H4 (cell line): ENCODE results near the gene PLCB1. TPM values are rescaled to one million over a fixed set of nuclear protein-coding genes. Genes with fewer than 3 reads are reported as not detected.

Experiments used
- DNase-seq: peaks from one replicate; pipeline ENCODE4 v3.0.0-alpha.2; 2015; ENCODE audit warnings: low spot score
- total RNA-seq: library from RNA; depleted of rRNA; stranded (reverse); fragments of >200 nt; shearing (Covaris generic); gene quantifications from 2 replicates; pipeline ENCODE4 v1.2.3, GENCODE V29; 2014

Gene PLCB1
- total RNA-seq, 1 experiment from 2014 or later: 9.0 TPM

DNA sequence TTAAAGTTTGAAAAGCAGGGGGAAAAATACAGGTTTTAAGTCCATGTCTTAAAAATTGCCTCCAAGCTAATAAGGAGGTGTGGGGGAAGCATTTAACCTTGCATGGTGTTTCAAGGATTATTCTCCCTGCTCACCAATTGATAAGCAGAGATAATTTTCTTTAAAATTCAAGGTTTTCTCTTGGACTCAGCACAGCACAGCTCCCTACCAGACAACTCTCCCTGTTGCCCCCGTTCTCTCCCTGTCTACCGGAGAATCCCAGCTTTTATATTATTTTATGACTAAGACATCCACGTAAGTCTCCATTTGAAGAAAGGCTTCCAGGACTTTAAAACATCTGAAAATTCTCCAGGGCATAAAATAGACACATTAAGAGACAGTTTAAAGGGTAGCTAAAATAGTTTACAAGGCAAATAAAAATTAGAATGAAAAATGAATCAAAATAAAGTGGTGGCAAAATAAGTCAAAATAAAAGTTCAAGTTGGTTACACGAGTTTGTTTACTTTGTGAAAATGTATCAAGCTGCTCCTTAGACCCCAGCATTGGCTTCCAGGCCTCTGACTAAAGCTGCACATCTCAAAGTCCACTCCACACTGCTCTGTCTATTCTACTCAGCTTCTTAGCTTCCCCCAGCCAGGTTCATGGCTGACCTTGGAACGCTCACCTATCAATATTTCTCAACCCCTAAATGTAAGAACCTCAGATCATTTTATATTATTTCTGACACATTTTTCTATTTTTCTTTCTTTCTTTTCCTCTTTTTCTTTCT lies 748.2 kb downstream of the PLCB1 start:
- DNase-seq: no peak

- no peak for DNase-seq
Measured at GRCh38 chr20:8891039-8891438, 759.0 kb downstream of the PLCB1 start.

GRCh38 chr20:8895472-8895871 lies 763.4 kb downstream of the PLCB1 start:
- DNase-seq: no peak

DNA sequence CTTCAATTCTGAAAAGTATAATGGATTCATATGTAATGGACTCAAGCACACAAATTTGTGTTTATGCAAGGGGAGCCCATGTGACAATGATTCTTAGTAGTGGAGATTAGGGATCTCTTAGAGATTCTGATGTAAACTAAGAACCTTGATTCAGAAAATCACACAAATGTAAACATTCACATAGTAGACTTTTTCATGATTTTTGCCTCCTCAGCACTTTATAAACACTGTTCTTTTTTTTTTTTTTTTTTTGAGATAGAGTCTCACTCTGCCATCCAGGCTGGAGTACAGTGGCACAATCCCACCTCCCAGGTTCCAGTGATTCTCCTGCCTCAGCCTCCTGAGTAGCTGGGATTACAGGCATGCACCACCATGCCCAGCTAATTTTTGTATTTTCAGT lies 766.8 kb downstream of the PLCB1 start:
- no peak for DNase-seq

DNA sequence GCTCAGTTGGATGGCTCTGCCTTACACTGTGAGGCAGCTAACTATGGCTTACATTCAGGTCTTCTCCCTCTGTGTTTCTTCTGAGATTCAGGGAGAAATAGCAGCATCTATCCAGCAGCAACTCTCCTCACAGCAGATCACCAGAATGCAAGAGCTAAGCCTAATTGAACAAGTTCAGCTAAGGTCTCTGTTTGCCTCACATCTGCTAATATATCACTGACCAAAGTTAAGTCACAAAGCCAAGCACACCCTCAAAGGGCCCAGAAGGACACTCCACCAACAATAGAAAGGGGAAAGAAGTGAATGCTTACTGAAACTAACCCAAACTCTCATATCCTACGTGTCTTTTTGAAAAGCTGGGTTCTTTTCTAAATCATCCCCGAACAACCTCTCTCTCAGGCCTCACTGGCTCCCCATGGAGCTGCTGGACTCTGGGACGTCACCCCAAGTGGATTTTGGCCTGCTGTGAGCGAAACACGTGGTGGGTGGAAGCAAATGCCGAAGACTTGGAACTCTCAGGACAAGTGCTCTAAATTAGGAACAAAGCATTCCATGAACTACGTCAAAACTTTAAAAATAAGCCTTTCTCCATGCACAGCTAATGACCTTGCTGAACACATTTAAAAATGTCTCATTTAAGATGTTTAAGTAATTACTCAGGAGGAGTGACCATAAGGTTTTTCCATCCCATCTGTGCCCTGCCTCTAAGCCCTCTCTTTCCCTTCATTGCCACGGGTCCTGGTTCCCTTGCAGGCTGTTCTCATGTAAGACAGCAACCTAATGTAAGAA lies 769.4 kb downstream of the PLCB1 start:
- no peak for DNase-seq

DNA sequence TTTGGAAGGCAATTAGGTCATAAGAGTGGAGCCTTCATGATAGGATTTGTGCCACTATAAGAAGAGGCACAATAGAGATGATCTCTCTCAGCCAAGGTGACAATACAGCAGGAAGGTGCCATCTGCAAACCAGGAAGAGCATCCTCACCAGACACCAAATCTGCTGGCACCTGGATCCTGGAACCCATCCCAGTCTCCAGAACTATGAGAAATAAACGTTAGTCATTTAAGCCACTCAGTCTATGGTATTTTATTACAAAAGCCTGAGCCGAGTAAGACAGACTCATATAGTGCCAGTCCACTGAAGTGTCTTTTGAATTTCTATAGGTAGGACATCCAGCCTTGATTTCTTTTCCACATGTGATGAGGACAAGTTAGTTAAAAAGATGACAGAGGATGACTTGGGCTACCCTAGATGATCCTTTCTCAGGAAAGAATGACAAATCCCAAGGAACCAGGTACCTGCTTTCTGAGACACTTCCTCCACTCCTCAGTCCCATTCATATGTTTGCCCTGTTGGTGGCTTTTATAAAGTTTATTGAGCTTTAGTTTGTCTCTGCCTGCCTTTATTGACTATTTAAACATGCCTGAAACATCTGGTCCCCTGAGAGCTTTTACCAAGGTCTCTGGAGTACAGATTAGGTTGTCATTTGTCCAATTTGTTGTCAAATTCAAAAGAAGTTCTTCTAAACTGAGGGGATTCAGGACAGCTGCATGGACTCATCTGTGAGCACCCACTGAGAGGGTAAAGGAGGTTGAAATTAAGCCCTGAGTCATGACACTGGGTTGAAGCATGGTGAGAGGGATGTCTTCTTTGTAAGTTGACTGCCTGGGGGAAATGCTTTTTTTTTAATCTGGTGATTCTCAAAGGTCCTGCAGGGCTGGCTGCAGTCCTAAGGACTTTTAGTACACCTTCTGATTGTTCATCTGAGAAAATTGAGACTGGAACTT lies 771.9 kb downstream of the PLCB1 start:
- DNase-seq: no peak

DNA sequence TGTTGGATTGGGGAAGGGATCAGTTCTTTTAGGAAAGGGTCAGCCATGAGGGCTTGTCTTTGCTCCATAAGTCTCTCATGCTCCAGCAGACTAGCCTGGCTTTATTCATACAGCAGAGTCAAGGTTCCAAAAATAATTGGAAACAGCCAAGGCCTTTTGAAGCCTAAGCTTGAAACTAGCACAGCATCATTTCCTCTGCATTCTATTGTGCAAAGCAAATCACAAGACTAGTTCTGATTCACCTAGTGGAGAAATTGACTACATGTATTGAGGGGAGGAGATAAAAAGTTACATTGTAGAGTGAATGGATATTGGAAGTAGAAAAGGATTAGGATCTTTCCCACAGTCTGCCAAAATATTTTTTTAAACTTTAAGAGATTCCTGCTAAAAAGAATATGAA lies 777.5 kb downstream of the PLCB1 start:
- DNase-seq: no peak

- no peak for DNase-seq
Measured at GRCh38 chr20:8912096-8912495, 780.0 kb downstream of the PLCB1 start.

DNA sequence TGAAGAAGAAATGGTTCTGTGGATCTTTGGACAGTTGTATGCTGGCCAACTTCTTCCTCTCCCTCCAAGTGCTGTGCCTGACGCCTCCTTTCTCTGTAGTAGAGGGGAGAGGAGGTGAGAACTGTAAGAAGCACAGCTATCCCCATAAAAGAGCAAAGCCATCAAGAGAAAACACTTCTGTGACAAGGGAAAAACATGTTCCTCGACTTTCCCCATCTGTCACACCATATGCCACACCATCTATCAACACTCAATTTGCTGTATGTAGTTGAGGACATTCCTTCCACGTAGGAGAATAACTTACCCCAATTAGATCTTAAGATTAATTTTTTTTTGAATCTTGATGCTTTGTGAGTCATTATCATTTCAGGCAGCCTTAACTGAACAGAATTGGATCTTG lies 780.7 kb downstream of the PLCB1 start:
- no peak for DNase-seq

- DNase-seq: no peak
Measured at GRCh38 chr20:8913456-8913855, 781.4 kb downstream of the PLCB1 start.

DNA sequence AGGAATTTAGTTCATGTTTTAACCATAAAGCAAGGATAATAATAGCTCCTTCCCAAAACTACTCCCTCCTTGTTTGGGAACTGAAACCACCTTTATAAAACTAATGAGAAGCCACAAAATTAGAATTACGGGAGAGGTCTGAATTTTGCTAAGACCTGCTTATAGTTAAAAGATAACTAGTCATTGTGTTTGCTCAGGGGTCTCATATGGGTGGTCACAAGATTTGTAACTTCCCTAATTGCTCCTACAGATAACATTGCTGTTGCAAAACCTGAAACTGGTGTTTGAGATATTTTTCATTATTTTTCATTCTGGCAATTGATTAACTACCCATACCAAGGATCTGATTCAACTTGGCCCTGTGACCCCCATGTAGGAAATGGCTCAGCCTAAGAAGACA lies 782.4 kb downstream of the PLCB1 start:
- DNase-seq: no peak

DNA sequence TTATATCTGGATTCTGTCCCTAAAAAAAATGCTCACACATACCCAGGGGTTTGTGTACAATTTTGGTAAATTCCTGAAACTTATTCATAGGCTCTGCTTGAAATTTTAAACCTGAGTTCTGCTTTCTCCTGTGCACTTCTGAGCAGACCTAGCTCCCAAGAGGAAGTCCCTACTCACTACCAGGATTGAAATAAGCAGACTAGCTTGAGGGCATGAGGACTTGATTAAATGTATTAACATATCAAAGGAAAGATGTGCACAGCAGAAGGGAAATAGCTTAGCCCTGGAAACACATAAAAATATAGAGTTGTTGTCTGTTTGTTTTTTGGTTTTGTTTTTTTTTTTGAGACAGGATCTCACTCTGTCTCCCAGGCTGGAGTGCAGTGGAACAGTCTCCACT lies 785.0 kb downstream of the PLCB1 start:
- no peak for DNase-seq

- no peak for DNase-seq
Measured at GRCh38 chr20:8918145-8918544, 786.1 kb downstream of the PLCB1 start.

GRCh38 chr20:8924539-8924938 lies 792.5 kb downstream of the PLCB1 start:
- DNase-seq: no peak

GRCh38 chr20:8930726-8931125 lies 798.7 kb downstream of the PLCB1 start:
- no peak for DNase-seq

DNA sequence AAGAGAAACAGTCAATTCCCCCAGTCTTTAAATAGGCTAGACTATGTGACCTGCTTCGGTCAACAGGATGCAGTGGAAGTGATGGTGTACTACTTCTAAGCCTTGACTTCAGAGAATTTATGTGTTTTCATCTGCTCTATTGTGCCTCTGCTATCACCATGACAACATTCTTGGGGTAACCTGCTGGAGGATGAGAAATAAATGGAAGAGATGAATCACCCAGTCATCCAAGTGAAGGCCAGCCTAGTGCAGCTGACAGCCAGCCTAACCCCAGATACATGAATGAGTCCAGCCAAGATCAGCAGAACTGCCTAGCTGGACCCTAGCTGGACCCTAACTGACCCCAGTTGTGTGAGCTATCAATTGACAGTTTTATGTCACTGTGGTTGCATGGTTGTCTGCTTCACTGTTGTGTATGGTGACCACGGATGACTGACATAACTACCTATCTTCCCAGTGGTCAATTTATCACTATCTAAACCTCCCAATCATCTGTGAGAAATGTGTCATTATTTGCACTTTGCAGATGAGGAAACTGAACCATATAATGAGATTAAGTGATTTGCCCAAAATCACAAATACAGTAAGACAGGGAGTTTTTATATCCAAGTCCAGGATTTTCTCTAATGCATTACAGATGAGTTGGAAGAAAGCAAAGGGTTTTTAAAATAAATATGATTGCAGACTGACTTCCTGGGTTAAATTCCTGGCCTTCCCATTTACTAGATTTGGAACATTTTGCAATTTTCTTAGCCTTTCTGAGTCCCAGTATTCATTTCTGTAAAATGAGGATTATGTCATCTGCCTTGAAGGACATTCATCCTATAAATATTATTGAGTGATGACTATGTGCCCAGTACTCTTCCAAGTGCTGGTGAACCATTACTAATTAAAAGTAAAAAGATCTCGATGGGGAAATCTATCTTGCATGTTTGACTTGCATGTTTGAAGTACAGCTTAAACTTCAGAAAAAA lies 800.4 kb downstream of the PLCB1 start:
- no peak for DNase-seq

DNA sequence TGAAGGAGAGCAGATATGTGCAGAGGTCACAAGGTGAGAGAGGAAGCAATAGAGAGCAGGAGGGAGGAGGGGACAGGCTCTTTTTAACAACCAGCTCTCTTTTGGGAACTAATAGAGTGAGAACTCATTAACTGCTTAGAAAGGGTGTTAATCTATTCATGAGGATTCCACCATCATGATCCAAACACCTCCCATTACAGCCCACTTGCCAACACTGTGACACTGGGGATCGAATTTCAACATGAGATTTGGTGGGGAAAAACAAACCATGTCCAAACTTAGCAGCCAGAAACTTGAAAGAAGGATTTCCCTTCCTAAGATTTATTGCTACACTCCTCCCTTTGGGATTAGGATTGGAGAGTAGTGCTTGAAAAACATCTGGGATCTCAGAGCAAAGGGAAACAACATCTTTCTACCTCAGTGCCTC lies 801.3 kb downstream of the PLCB1 start:
- no peak for DNase-seq

DNA sequence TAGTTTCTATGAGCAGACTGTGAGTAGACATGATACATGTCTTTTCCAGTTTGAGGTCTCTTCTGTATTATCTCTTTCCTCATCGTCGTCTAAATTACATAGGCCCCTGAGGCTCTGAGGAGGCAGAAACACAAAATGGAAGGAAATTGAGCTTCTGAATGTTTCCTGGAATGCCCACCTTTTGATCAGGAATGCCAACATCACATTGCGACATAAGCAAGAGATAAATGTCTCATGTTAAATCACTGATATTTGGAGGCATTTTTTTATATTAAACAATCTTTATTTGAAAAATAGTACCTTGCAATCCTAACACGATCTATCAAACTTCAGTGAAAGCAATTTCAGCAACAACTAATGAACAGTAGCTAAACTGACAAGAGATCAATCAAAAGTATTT lies 802.3 kb downstream of the PLCB1 start:
- no peak for DNase-seq
